CD14-positive monocyte (primary cell): ENCODE data around the gene TNFSF8. TPM values are rescaled to one million over a fixed set of nuclear protein-coding genes. Genes with fewer than 3 reads are reported as not detected.
A peak's percentile ranks its signal among the peaks of the same experiment; 100 is the strongest.

Source experiments
- DNase-seq, 3 donors: peaks; one replicate each; pipeline ENCODE4 v3.0.0-alpha.2; 2011 to 2022
- H2AFZ ChIP-seq: 2 replicates; pipeline ENCODE4 v1.6.0; 2012; ENCODE audit warnings: mild to moderate bottlenecking, low read depth, low read length, inconsistent platforms; ENCODE audit not compliant: insufficient read depth, poor library complexity, severe bottlenecking
- H3K27ac ChIP-seq, 2 donors: 1 replicate in 1 of 2; 2 replicates in 1 of 2; pipeline ENCODE4 v1.5.1; 2012 to 2013; ENCODE audit warnings: low read length in 2 of 2, control low read depth in 1 of 2, inconsistent platforms in 1 of 2, low read depth in 1 of 2, mild to moderate bottlenecking in 1 of 2
- H3K27me3 ChIP-seq, 2 donors: one replicate each; pipeline versions ENCODE4 v1.6.0 to v1.6.1; 2011 to 2013; ENCODE audit warnings: low read length in 2 of 2; ENCODE audit not compliant: control insufficient read depth in 2 of 2, insufficient read depth in 2 of 2
- H3K36me3 ChIP-seq, 2 donors: replicated peaks in 1 of 2; 1 replicate in 1 of 2; 2 replicates in 1 of 2; pipeline versions ENCODE4 v1.5.1 to v1.6.1; 2012 to 2013; ENCODE audit warnings: low read length in 2 of 2, control low read depth in 1 of 2, inconsistent platforms in 1 of 2, mild to moderate bottlenecking in 1 of 2; ENCODE audit not compliant: insufficient read depth in 2 of 2, control insufficient read depth in 1 of 2
- H3K4me1 ChIP-seq, 2 donors: 1 replicate in 1 of 2; 2 replicates in 1 of 2; pipeline versions ENCODE4 v1.5.1 to v1.6.1; 2012 to 2013; ENCODE audit warnings: low read length in 2 of 2, control low read depth in 1 of 2, inconsistent platforms in 1 of 2, mild to moderate bottlenecking in 1 of 2, moderate library complexity in 1 of 2; ENCODE audit not compliant: insufficient read depth in 2 of 2, control insufficient read depth in 1 of 2
- H3K4me2 ChIP-seq: replicated peaks from 2 replicates; pipeline ENCODE3; 2012; ENCODE audit warnings: low read length, moderate library complexity, mild to moderate bottlenecking; ENCODE audit not compliant: poor library complexity, severe bottlenecking; ENCODE audit errors: extremely low read depth
- H3K4me3 ChIP-seq, 3 experiments: fragments of 200-600 bp in 1 of 3; sonication (generic) in 1 of 3; replicated peaks in 1 of 3; 1 replicate in 2 of 3; 2 replicates in 1 of 3; pipeline ENCODE4 v1.5.1; 2011 to 2013; ENCODE audit warnings: low read length in 3 of 3, mild to moderate bottlenecking in 3 of 3, control low read depth in 2 of 3, low read depth in 2 of 3, inconsistent platforms in 1 of 3, moderate library complexity in 1 of 3
- H3K79me2 ChIP-seq: 2 replicates; pipeline ENCODE4 v1.6.0; 2012; ENCODE audit warnings: mild to moderate bottlenecking, control low read depth, inconsistent platforms, low read length, moderate library complexity; ENCODE audit not compliant: insufficient read depth
- H3K9ac ChIP-seq: 2 replicates; pipeline ENCODE4 v1.6.0; 2017; ENCODE audit warnings: low read length, mild to moderate bottlenecking; ENCODE audit not compliant: insufficient read depth, poor library complexity, severe bottlenecking
- H3K9me3 ChIP-seq, 2 donors: replicated peaks in 1 of 2; 1 replicate in 1 of 2; 2 replicates in 1 of 2; pipeline versions ENCODE4 v1.5.1 to v1.6.1; 2012 to 2013; ENCODE audit warnings: low read length in 2 of 2, control low read depth in 1 of 2; ENCODE audit not compliant: control insufficient read depth in 1 of 2, insufficient read depth in 1 of 2
- H4K20me1 ChIP-seq: 2 replicates; pipeline ENCODE4 v1.6.0; 2012; ENCODE audit warnings: mild to moderate bottlenecking, low read length, control low read depth, moderate library complexity; ENCODE audit not compliant: insufficient read depth
- H3K27ac Mint-ChIP-seq, 7 donors: one replicate each; pipeline ENCODE4 v1.8.0; 2020; ENCODE audit warnings: mild to moderate bottlenecking in 7 of 7, mixed read lengths in 7 of 7, moderate library complexity in 6 of 7, inconsistent platforms in 2 of 7
- H3K27me3 Mint-ChIP-seq, 3 donors: one replicate each; pipeline ENCODE4 v1.8.0; 2021 to 2022; ENCODE audit warnings: low read depth in 3 of 3, mild to moderate bottlenecking in 3 of 3, mixed read lengths in 3 of 3, moderate library complexity in 3 of 3, inconsistent platforms in 1 of 3
- H3K36me3 Mint-ChIP-seq, 2 donors: one replicate each; pipeline ENCODE4 v1.8.0; 2020; ENCODE audit warnings: mixed read lengths in 2 of 2, inconsistent platforms in 1 of 2, mild to moderate bottlenecking in 1 of 2
- H3K4me1 Mint-ChIP-seq: one replicate; pipeline ENCODE4 v1.8.0; 2020; ENCODE audit warnings: mild to moderate bottlenecking, mixed read lengths
- H3K4me3 Mint-ChIP-seq, 2 donors: one replicate each; pipeline ENCODE4 v1.8.0; 2020; ENCODE audit warnings: mild to moderate bottlenecking in 2 of 2, mixed read lengths in 2 of 2, moderate library complexity in 1 of 2
- H3K9me3 Mint-ChIP-seq, 7 donors: one replicate each; pipeline ENCODE4 v1.8.0; 2020 to 2022; ENCODE audit warnings: mixed read lengths in 7 of 7, mild to moderate bottlenecking in 6 of 7, moderate library complexity in 6 of 7, inconsistent platforms in 2 of 7
- CTCF ChIP-seq: fragments of 200-600 bp; IDR thresholded peaks from one replicate; pipeline ENCODE4 v1.8.0; 2022; ENCODE audit warnings: antibody characterized with exemption, mild to moderate bottlenecking
- WGBS: methylation state at CpG from one replicate; pipeline ENCODE4 v1.1.5; 2013; ENCODE audit warnings: missing lambda C conversion rate; ENCODE audit not compliant: insufficient coverage; 5-methylcytosine and 5-hydroxymethylcytosine counted together
- intact Hi-C, 2 donors: fragments of 100-400 bp; cut with micrococcal nuclease; formaldehyde crosslinking; loops; one replicate each; pipeline versions ENCODE4 v1.15.0 to v1.15.1; 2023
- polyA plus RNA-seq, 3 donors: library from polyadenylated mRNA; depleted of rRNA in 1 of 3; unstranded in 2 of 3; stranded (reverse) in 1 of 3; fragments of 300-500 nt in 2 of 3; fragments of >200 nt in 1 of 3; fragmentation: Illumina TruSeq in 2 of 3; gene quantifications; 1 replicate in 2 of 3; 2 replicates in 1 of 3; pipeline ENCODE4 v1.2.3, GENCODE V29; 2012 to 2021

Gene TNFSF8
- polyA plus RNA-seq, 3 donors, result 27.8 to 42.9 (median 34.0) TPM

- peaks cover 38 to 58% of the 10 kb centered on the region in 2 donors for H3K4me1 ChIP-seq
- peaks cover 91% of the 10 kb centered on the region for H3K79me2 ChIP-seq
- intact Hi-C loops, result loop anchor here in 1 of 2 donors (5.0 kb wide), 1 partner anchor 82 kb away; no protein-coding TSS in a partner anchor
Observed at GRCh38 chr9:114925039-114925438, 5.4 kb downstream of the TNFSF8 start.

DNA sequence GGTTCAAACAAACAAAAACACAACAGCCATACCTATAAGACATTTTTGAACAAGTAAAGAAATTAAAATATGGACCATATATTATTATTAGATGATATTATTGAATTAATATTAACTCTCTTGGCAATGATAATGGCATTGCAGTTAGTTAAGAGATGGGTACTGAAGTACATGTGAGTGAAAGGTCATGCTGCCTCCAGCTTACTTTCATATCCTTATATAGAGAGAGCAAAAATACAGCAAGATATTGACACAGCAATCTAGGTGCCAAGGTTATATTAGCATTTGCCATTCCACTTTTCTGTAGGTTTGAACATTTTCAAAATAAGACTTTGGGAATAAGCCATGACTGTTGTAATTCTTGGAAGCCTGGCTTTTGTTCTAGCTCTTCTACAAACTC lies 6.1 kb downstream of the TNFSF8 start:
- no peak overlapping the region for H3K4me2 ChIP-seq
- peak overlapping the region in 1 of 2 donors; percentile 4 for H3K27ac ChIP-seq
- peaks cover 5 to 24% of the 10 kb centered on the region in 2 donors for H3K36me3 ChIP-seq
- no peaks in the 10 kb centered on the region for H3K9me3 ChIP-seq
- Mint-ChIP-seq H3K36me3 (peaks cover 59% of the 10 kb centered on the region in 2 donors), H3K27me3 (no peaks in the 10 kb centered on the region), H3K4me1 (peaks cover 67% of the 10 kb centered on the region), H3K9me3 (no peaks in the 10 kb centered on the region), H3K27ac (peak overlapping the region in 3 of 7 donors; percentile 43 to 68 (median 59)), H3K4me3 (no peak overlapping the region)
- no peak overlapping the region for H2AFZ ChIP-seq
- no peak for TF ChIP-seq CTCF
- intact Hi-C loops, result no loop called here
- H3K4me1 ChIP-seq, result peaks cover 37 to 57% of the 10 kb centered on the region in 2 donors
- no peak for DNase-seq
- peak overlapping the region in 1 of 3 experiments; percentile 24 for H3K4me3 ChIP-seq
- H3K9ac ChIP-seq, result no peak overlapping the region
- H4K20me1 ChIP-seq, result peaks cover 54% of the 10 kb centered on the region
- no peaks in the 10 kb centered on the region for H3K27me3 ChIP-seq
- H3K79me2 ChIP-seq, result peaks cover 92% of the 10 kb centered on the region

More at GRCh38 chr9:114925039-114925438, 5.4 kb downstream of the TNFSF8 start:
- no peak overlapping the region for H3K9ac ChIP-seq
- 100% methylated on average over 1 of the region's 3 CpGs for WGBS
- Mint-ChIP-seq H3K4me3 (peak overlapping the region in 1 of 2 donors; percentile 37), H3K27me3 (no peaks in the 10 kb centered on the region), H3K4me1 (peaks cover 60% of the 10 kb centered on the region), H3K36me3 (peaks cover 52% of the 10 kb centered on the region in 2 donors), H3K9me3 (no peaks in the 10 kb centered on the region), H3K27ac (peak overlapping the region in 5 of 7 donors; percentile 37 to 68 (median 59))
- peaks cover 4 to 17% of the 10 kb centered on the region in 2 donors for H3K36me3 ChIP-seq
- TF ChIP-seq CTCF, result no peak
- DNase-seq, result no peak
- H3K27me3 ChIP-seq, result no peaks in the 10 kb centered on the region
- H3K9me3 ChIP-seq, result no peaks in the 10 kb centered on the region
- H3K27ac ChIP-seq, result peak overlapping the region in 1 of 2 donors; percentile 4
- H3K4me2 ChIP-seq, result no peak overlapping the region
- H4K20me1 ChIP-seq, result peaks cover 47% of the 10 kb centered on the region
- H3K4me3 ChIP-seq, result peak overlapping the region in 1 of 3 experiments; percentile 24
- no peak overlapping the region for H2AFZ ChIP-seq
